Osteoblast (primary cell): Measurements from ENCODE around the gene VAPB. TPM values are rescaled to one million over a fixed set of nuclear protein-coding genes. Genes with fewer than 3 reads are reported as not detected.

Experiments used
- DNase-seq: peaks from one replicate; pipeline ENCODE4 v3.0.0; 2011; ENCODE audit warnings: low spot score, mixed read lengths; ENCODE audit not compliant: insufficient read length; ENCODE audit errors: missing footprints
- H2AFZ ChIP-seq: 2 replicates; pipeline ENCODE4 v1.6.0; 2011; ENCODE audit warnings: mild to moderate bottlenecking, low read length
- H3K27ac ChIP-seq: 2 replicates; pipeline ENCODE4 v1.5.1; 2011; ENCODE audit warnings: mild to moderate bottlenecking, low read depth, low read length, moderate library complexity
- H3K27me3 ChIP-seq: 2 replicates; pipeline ENCODE4 v1.6.0; 2012; ENCODE audit warnings: mild to moderate bottlenecking, control low read depth, inconsistent platforms, low read length, moderate library complexity; ENCODE audit not compliant: insufficient read depth
- H3K36me3 ChIP-seq: 2 replicates; pipeline ENCODE4 v1.5.1; 2011; ENCODE audit warnings: mild to moderate bottlenecking, low read length, control low read depth, moderate library complexity; ENCODE audit not compliant: insufficient read depth
- H3K4me1 ChIP-seq: 2 replicates; pipeline ENCODE4 v1.5.1; 2011; ENCODE audit warnings: mild to moderate bottlenecking, low read length, control low read depth, moderate library complexity; ENCODE audit not compliant: insufficient read depth
- H3K4me2 ChIP-seq: 2 replicates; pipeline ENCODE4 v1.6.0; 2011; ENCODE audit warnings: mild to moderate bottlenecking, low read length; ENCODE audit not compliant: insufficient read depth
- H3K4me3 ChIP-seq: fragments of 200-600 bp; sonication (generic); 3 replicates; pipeline ENCODE4 v1.5.1; 2012; ENCODE audit warnings: mild to moderate bottlenecking, low read length, inconsistent platforms; ENCODE audit not compliant: insufficient read depth
- H3K79me2 ChIP-seq: 2 replicates; pipeline ENCODE4 v1.6.0; 2012; ENCODE audit warnings: mild to moderate bottlenecking, low read length, control low read depth, inconsistent platforms; ENCODE audit not compliant: insufficient read depth
- H3K9me3 ChIP-seq: 2 replicates; pipeline ENCODE4 v1.5.1; 2011; ENCODE audit warnings: low read depth, low read length, control low read depth
- H4K20me1 ChIP-seq: 2 replicates; pipeline ENCODE4 v1.6.0; 2012; ENCODE audit warnings: mild to moderate bottlenecking, low read length, control low read depth; ENCODE audit not compliant: insufficient read depth
- CTCF ChIP-seq: IDR thresholded peaks from 2 replicates; pipeline ENCODE4 v1.5.1; 2011; ENCODE audit warnings: mild to moderate bottlenecking, low read depth, low read length, moderate library complexity; ENCODE audit errors: extremely low read depth
- total RNA-seq: library from RNA; depleted of rRNA; stranded (reverse); fragments of >200 nt; gene quantifications from 2 replicates; pipeline ENCODE4 v1.2.3, GENCODE V29; 2012

VAPB gene
- total RNA-seq, 1 donor = 14.5 TPM

GRCh38 chr20:58475466-58475865 lies 86.4 kb downstream of the VAPB start:
- Histone ChIP-seq H3K9me3 (peaks cover 2% of the 10 kb centered on the region), H3K27ac (no peak overlapping the region), H3K4me1 (no peaks in the 10 kb centered on the region), H3K4me2 (no peak overlapping the region), H3K27me3 (no peaks in the 10 kb centered on the region), H3K36me3 (peaks cover 12% of the 10 kb centered on the region), H3K79me2 (peaks cover 28% of the 10 kb centered on the region), H2AFZ (no peak overlapping the region), H3K4me3 (no peak overlapping the region), H4K20me1 (peaks cover 3% of the 10 kb centered on the region)
- DNase-seq = no peak
- TF ChIP-seq CTCF = no peak

- Histone ChIP-seq H3K4me3 (no peak overlapping the region), H3K9me3 (peaks cover 2% of the 10 kb centered on the region), H3K79me2 (peaks cover 50% of the 10 kb centered on the region), H3K4me1 (peaks cover 9% of the 10 kb centered on the region), H3K27ac (no peak overlapping the region), H2AFZ (no peak overlapping the region), H3K4me2 (no peak overlapping the region), H4K20me1 (no peaks in the 10 kb centered on the region), H3K27me3 (no peaks in the 10 kb centered on the region), H3K36me3 (peaks cover 15% of the 10 kb centered on the region)
- TF ChIP-seq CTCF = no peak
- no peak for DNase-seq
Observed at GRCh38 chr20:58478141-58478805, 89.2 kb downstream of the VAPB start.

GRCh38 chr20:58479726-58480440 lies 90.9 kb downstream of the VAPB start:
- Histone ChIP-seq H3K36me3 (peaks cover 15% of the 10 kb centered on the region), H3K9me3 (peaks cover 2% of the 10 kb centered on the region), H3K4me1 (peaks cover 9% of the 10 kb centered on the region), H3K4me2 (no peak overlapping the region), H3K27ac (no peak overlapping the region), H3K79me2 (peaks cover 54% of the 10 kb centered on the region), H2AFZ (no peak overlapping the region), H3K4me3 (no peak overlapping the region), H3K27me3 (no peaks in the 10 kb centered on the region), H4K20me1 (no peaks in the 10 kb centered on the region)
- no peak for TF ChIP-seq CTCF
- DNase-seq = no peak
